NAMALWA (cell line): ENCODE measurements around the gene CTTNBP2NL.
"Not testable (repeated sequence)": the region's sequence is repeated elsewhere in the genome, so short reads cannot be mapped to it uniquely, and the experiment has no call there.

Experiments
- DNase-seq: peaks from one replicate; pipeline ENCODE4 v3.0.0-alpha.2; 2015; ENCODE audit warnings: low spot score

Gene CTTNBP2NL

GRCh38 chr1:112423666-112424065 is 27.7 kb downstream of the CTTNBP2NL start:
- DNase-seq = not testable (repeated sequence)

- DNase-seq = no peak
These were observed 33.7 kb downstream of the CTTNBP2NL start for GRCh38 chr1:112429749-112430148.

- DNase-seq = no peak
These were observed 35.0 kb downstream of the CTTNBP2NL start for GRCh38 chr1:112431038-112431437.

GRCh38 chr1:112435448-112435847 is 39.4 kb downstream of the CTTNBP2NL start:
- no peak for DNase-seq

- no peak for DNase-seq
These were observed 40.6 kb downstream of the CTTNBP2NL start for GRCh38 chr1:112436384-112437156.

- not testable (repeated sequence) for DNase-seq
These were observed 42.1 kb downstream of the CTTNBP2NL start for GRCh38 chr1:112438156-112438555.

GRCh38 chr1:112439592-112439991 is 43.6 kb downstream of the CTTNBP2NL start:
- DNase-seq = no peak

GRCh38 chr1:112440574-112440973 is 44.6 kb downstream of the CTTNBP2NL start:
- no peak for DNase-seq

- no peak for DNase-seq
These were observed 48.3 kb downstream of the CTTNBP2NL start for GRCh38 chr1:112444269-112444668.

GRCh38 chr1:112445596-112445995 is 49.6 kb downstream of the CTTNBP2NL start:
- DNase-seq = no peak

GRCh38 chr1:112446411-112446810 is 50.4 kb downstream of the CTTNBP2NL start:
- DNase-seq = no peak

- DNase-seq = no peak
These were observed 53.1 kb downstream of the CTTNBP2NL start for GRCh38 chr1:112448904-112449629.

- DNase-seq = no peak
These were observed 53.6 kb downstream of the CTTNBP2NL start for GRCh38 chr1:112449630-112449983.

GRCh38 chr1:112450773-112451172 is 54.8 kb downstream of the CTTNBP2NL start:
- DNase-seq = no peak

- DNase-seq = not testable (repeated sequence)
These were observed 55.3 kb downstream of the CTTNBP2NL start for GRCh38 chr1:112451301-112451700.

- DNase-seq = no peak
These were observed 57.9 kb downstream of the CTTNBP2NL start for GRCh38 chr1:112453876-112454275.

- DNase-seq = no peak
These were observed 58.3 kb downstream of the CTTNBP2NL start for GRCh38 chr1:112454316-112454715.

- DNase-seq = no peak
These were observed 61.2 kb downstream of the CTTNBP2NL start for GRCh38 chr1:112457241-112457640.

- no peak for DNase-seq
These were observed 61.9 kb downstream of the CTTNBP2NL start for GRCh38 chr1:112457955-112458354.

- no peak for DNase-seq
These were observed 62.7 kb downstream of the CTTNBP2NL start for GRCh38 chr1:112458756-112459155.

GRCh38 chr1:112460615-112461014 is 64.6 kb downstream of the CTTNBP2NL start:
- DNase-seq = no peak

GRCh38 chr1:112461200-112461871 is 65.3 kb downstream of the CTTNBP2NL start:
- no peak for DNase-seq

- no peak for DNase-seq
These were observed 66.9 kb downstream of the CTTNBP2NL start for GRCh38 chr1:112462953-112463279.
